Mesenchymal stem cell (in vitro differentiated cells and primary cell): ENCODE results near the gene POLN.

Experiments used
- DNase-seq: peaks from one replicate; pipeline ENCODE4 v3.0.0-alpha.2; 2013
- H2AFZ ChIP-seq: one replicate; pipeline ENCODE4 v1.6.1; 2013; ENCODE audit warnings: low read depth, mild to moderate bottlenecking, control low read depth, inconsistent platforms, low read length, moderate library complexity
- H2AK5ac ChIP-seq: 2 replicates; pipeline ENCODE4 v1.6.1; 2013; ENCODE audit warnings: low read length, moderate library complexity, mild to moderate bottlenecking, inconsistent platforms; ENCODE audit not compliant: severe bottlenecking
- H2BK120ac ChIP-seq: one replicate; pipeline ENCODE4 v1.6.1; 2013; ENCODE audit warnings: low read depth, mild to moderate bottlenecking, inconsistent platforms, low read length, moderate library complexity
- H2BK12ac ChIP-seq, 2 experiments: one replicate each; pipeline ENCODE4 v1.6.1; 2013; ENCODE audit warnings: inconsistent platforms in 2 of 2, low read length in 2 of 2, mild to moderate bottlenecking in 2 of 2, moderate library complexity in 2 of 2, control low read depth in 1 of 2
- H2BK15ac ChIP-seq: one replicate; pipeline ENCODE4 v1.6.1; 2013; ENCODE audit warnings: mild to moderate bottlenecking, low read depth, inconsistent platforms; ENCODE audit not compliant: poor library complexity, severe bottlenecking
- H2BK5ac ChIP-seq: 2 replicates; pipeline ENCODE4 v1.6.1; 2013; ENCODE audit warnings: low read depth, mild to moderate bottlenecking, low read length, control low read depth, inconsistent platforms; ENCODE audit not compliant: poor library complexity, severe bottlenecking
- H3K14ac ChIP-seq, 2 experiments: one replicate each; pipeline ENCODE4 v1.6.1; 2013; ENCODE audit warnings: inconsistent platforms in 2 of 2, low read length in 2 of 2, control low read depth in 1 of 2, mild to moderate bottlenecking in 1 of 2, moderate library complexity in 1 of 2
- H3K18ac ChIP-seq, 2 experiments: one replicate each; pipeline ENCODE4 v1.6.1; 2013; ENCODE audit warnings: inconsistent platforms in 2 of 2, low read length in 2 of 2, control low read depth in 1 of 2, low read depth in 1 of 2, mild to moderate bottlenecking in 1 of 2
- H3K23ac ChIP-seq, 2 experiments: one replicate each; pipeline ENCODE4 v1.6.1; 2013; ENCODE audit warnings: inconsistent platforms in 2 of 2, low read length in 2 of 2, mild to moderate bottlenecking in 2 of 2, moderate library complexity in 2 of 2, control low read depth in 1 of 2
- H3K27ac ChIP-seq: 2 replicates; pipeline ENCODE4 v1.5.1; 2013; ENCODE audit warnings: mild to moderate bottlenecking, moderate library complexity, low read length, control low read depth, inconsistent platforms; ENCODE audit not compliant: poor library complexity, severe bottlenecking
- H3K27me3 ChIP-seq, 2 experiments: 2 replicates each; pipeline versions ENCODE4 v1.6.1 to v1.7.0; 2013; ENCODE audit warnings: low read length in 2 of 2, mild to moderate bottlenecking in 2 of 2, moderate library complexity in 2 of 2, control low read depth in 1 of 2, inconsistent platforms in 1 of 2; ENCODE audit not compliant: control insufficient read depth in 1 of 2, insufficient read depth in 1 of 2
- H3K36me3 ChIP-seq, 2 experiments: 2 replicates each; pipeline versions ENCODE4 v1.6.1 to v1.7.0; 2013; ENCODE audit warnings: low read length in 2 of 2, control low read depth in 1 of 2, inconsistent platforms in 1 of 2, low read depth in 1 of 2, mild to moderate bottlenecking in 1 of 2; ENCODE audit not compliant: insufficient read depth in 2 of 2, control insufficient read depth in 1 of 2
- H3K4ac ChIP-seq, 2 experiments: one replicate each; pipeline ENCODE4 v1.6.1; 2013; ENCODE audit warnings: inconsistent platforms in 2 of 2, low read length in 2 of 2, mild to moderate bottlenecking in 2 of 2, moderate library complexity in 2 of 2, control low read depth in 1 of 2, low read depth in 1 of 2
- H3K4me1 ChIP-seq: 2 replicates; pipeline ENCODE4 v1.6.1; 2013; ENCODE audit warnings: low read depth, low read length, control low read depth; ENCODE audit not compliant: control insufficient read depth, insufficient read depth
- H3K4me2 ChIP-seq: 2 replicates; pipeline ENCODE4 v1.6.1; 2013; ENCODE audit warnings: low read length, mild to moderate bottlenecking, inconsistent platforms; ENCODE audit not compliant: poor library complexity, severe bottlenecking
- H3K4me3 ChIP-seq, 2 experiments: 2 replicates each; pipeline versions ENCODE4 v1.5.1 to v1.7.0; 2013; ENCODE audit warnings: low read length in 2 of 2, mild to moderate bottlenecking in 2 of 2, control low read depth in 1 of 2, low read depth in 1 of 2; ENCODE audit not compliant: insufficient read depth in 1 of 2
- H3K79me1 ChIP-seq: replicated peaks from 2 replicates; pipeline ENCODE4 v1.6.1; 2013; ENCODE audit warnings: mild to moderate bottlenecking, control low read depth, low read length, inconsistent platforms; ENCODE audit not compliant: poor library complexity, severe bottlenecking
- H3K9ac ChIP-seq: 2 replicates; pipeline ENCODE4 v1.7.0; 2013; ENCODE audit warnings: mild to moderate bottlenecking, low read length, moderate library complexity
- H3K9me3 ChIP-seq: 2 replicates; pipeline ENCODE4 v1.7.0; 2013; ENCODE audit warnings: mild to moderate bottlenecking, low read length; ENCODE audit not compliant: control insufficient read depth
- H4K8ac ChIP-seq: one replicate; pipeline ENCODE4 v1.6.1; 2013; ENCODE audit warnings: inconsistent platforms, mild to moderate bottlenecking, low read length, moderate library complexity
- H4K91ac ChIP-seq: one replicate; pipeline ENCODE4 v1.6.1; 2013; ENCODE audit warnings: mild to moderate bottlenecking, low read length, inconsistent platforms
- WGBS: methylation state at CpG from one replicate; pipeline ENCODE4 v1.1.7; 2013; ENCODE audit warnings: mixed read lengths; 5-methylcytosine and 5-hydroxymethylcytosine counted together

The POLN gene

DNA sequence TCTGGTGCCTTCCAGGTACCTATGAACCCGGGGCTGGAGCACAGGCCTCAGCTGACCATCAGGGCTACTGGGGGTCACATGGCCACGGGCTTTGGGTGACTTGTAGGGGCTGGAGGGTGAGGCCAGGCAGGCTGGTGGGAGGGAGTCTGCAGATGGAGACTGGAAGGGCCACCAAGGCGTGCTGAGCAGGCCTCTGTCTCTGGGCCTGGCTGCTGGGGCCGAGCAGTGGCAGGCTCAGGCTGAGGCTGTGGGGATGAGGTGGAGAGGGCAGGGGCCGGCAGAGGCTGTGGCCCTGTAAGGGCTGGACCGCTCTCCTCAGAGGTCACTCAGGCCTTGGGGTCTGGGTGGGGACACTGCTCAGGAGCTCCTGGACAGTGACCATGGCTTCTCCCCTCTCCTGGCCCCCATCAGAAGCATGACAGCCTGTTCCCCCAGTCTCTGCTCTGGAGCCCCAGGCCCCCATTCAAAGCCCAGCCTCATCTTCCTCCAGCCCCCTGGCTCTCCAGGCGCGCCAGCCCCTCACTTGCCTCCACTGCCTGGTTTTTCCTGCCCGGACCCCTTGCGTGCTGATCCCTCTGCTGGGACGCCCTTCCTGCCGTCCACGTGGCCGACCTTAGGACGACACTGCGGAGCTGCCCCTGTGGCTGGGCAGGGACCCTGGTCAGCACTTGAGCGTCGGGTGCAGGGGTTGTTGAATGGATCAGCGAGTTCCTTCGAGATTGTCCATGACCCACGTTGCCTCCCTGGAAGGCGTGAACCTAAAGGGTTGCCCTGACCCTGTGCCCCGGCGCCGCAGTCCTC is 193.9 kb downstream of the POLN start:
- no peak overlapping the region for H2BK15ac ChIP-seq
- no peak overlapping the region for H3K9ac ChIP-seq
- no peak overlapping the region for H3K4me2 ChIP-seq
- no peak for DNase-seq
- H3K27ac ChIP-seq = no peak overlapping the region
- no peak overlapping the region for H2BK120ac ChIP-seq
- H3K4ac ChIP-seq = no peak overlapping the region
- peaks cover 18 to 53% of the 10 kb centered on the region in 2 experiments for H3K27me3 ChIP-seq
- no peak overlapping the region for H3K23ac ChIP-seq
- H3K9me3 ChIP-seq = peaks cover 6% of the 10 kb centered on the region
- H3K14ac ChIP-seq = no peak overlapping the region
- H4K8ac ChIP-seq = no peak overlapping the region
- H3K36me3 ChIP-seq = peaks cover 0 to 14% of the 10 kb centered on the region in 2 experiments
- H3K4me1 ChIP-seq = peaks cover 16% of the 10 kb centered on the region
- no peak overlapping the region for H2AFZ ChIP-seq
- H4K91ac ChIP-seq = no peak overlapping the region
- H2BK5ac ChIP-seq = no peak overlapping the region
- H3K79me1 ChIP-seq = peaks cover 6% of the 10 kb centered on the region
- no peak overlapping the region for H3K4me3 ChIP-seq
- WGBS = 89% methylated on average over 24 of the region's 25 CpGs
- H2AK5ac ChIP-seq = no peak overlapping the region
- no peak overlapping the region for H3K18ac ChIP-seq
- no peak overlapping the region for H2BK12ac ChIP-seq

DNA sequence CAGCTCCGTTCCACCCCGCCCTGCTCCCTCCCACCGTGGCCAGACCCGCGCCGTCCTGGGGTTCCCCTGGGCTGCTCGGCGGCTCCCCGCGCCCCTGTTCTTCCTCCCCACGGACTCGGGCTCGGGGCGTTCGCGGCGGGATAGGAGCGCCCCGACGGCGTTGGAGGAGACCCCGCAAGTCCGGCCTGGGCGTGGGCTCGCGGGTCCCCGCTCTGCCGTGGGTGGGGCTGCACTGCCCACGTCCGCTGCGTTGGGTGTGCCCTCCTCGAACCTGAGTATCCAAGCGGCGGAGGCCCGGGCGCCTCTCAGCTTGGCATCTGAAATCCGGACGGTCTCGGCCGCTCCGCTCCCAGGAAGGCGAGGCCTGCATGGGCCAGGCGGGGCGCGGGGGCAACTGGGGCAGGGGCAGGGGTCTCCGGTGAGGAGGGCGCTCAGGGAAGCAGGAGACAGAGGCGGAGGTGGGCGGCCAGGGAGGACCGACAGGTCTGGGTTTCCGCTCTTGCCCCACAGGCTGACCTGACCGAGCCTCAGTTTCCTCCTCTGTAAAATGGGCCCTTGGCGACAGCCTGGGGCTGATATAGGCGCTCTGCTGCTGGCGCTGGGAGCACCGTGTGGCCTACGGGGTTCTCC is 194.8 kb downstream of the POLN start:
- Histone ChIP-seq H3K79me1 (peaks cover 8% of the 10 kb centered on the region), H3K4me2 (no peak overlapping the region), H3K4ac (no peak overlapping the region), H3K27ac (no peak overlapping the region), H3K4me3 (no peak overlapping the region), H2AK5ac (no peak overlapping the region), H2BK5ac (no peak overlapping the region), H3K14ac (no peak overlapping the region), H3K4me1 (peaks cover 22% of the 10 kb centered on the region), H3K9me3 (peaks cover 6% of the 10 kb centered on the region), H3K18ac (no peak overlapping the region), H2BK12ac (no peak overlapping the region), H3K27me3 (peaks cover 16 to 45% of the 10 kb centered on the region in 2 experiments), H3K9ac (no peak overlapping the region), H4K91ac (no peak overlapping the region), H3K36me3 (peaks cover 0 to 14% of the 10 kb centered on the region in 2 experiments), H3K23ac (no peak overlapping the region), H2BK120ac (no peak overlapping the region), H4K8ac (no peak overlapping the region), H2BK15ac (no peak overlapping the region), H2AFZ (no peak overlapping the region)
- no peak for DNase-seq
- 66% methylated on average over 56 of the region's 57 CpGs for whole genome bisulfite sequencing

DNA sequence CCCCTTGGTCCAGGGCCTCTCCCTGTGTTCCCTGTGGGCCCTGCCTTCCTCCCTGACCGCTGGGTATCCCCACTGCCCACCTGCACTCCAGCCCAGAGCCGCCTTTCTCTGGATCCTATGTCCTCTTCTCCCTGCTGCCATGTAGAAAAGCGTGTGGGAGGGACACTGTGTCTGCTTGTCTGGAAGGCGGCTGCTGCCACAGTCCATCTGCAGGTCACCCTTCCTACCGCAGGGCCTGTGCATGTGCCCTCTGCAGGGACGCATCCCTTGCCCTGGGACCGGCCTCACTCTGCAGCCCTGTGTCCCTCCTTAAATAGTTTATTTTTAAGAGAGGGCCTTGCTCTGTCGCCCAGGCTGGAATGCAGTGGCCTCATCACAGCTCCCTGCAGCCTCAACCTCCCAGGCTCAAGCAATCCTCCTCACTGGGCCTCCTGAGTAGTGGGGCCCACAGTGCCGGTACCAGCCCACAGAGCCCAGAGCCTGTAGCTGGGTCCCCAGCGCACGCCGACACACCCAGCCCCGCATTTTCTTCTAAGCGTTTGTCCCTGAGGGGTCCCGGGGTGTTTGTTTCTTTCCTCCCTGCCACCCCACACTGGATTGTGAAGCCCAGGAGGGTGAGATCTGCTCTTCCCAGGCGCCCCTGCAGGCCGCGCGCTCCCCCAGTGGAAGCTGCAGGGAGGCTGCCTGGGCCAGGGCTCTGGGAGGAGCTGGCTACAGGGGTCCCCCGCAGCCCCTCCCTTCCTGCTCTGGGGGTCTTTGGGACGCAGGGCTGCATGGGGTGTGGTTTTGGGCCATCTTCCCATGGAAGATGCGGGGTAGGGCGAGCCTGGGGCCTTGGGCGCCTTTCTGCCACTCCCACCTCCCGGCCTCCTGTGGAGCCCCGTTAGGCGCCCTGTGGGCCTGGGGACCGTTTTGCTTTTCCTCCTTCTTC is 195.6 kb downstream of the POLN start:
- no peak overlapping the region for H3K4me2 ChIP-seq
- DNase-seq = no peak
- no peak overlapping the region for H3K18ac ChIP-seq
- no peak overlapping the region for H3K23ac ChIP-seq
- H2BK5ac ChIP-seq = no peak overlapping the region
- no peak overlapping the region for H2AFZ ChIP-seq
- no peak overlapping the region for H2BK15ac ChIP-seq
- no peak overlapping the region for H2BK120ac ChIP-seq
- peaks cover 0 to 14% of the 10 kb centered on the region in 2 experiments for H3K36me3 ChIP-seq
- 84% methylated on average over 25 of the region's 28 CpGs for WGBS
- peaks cover 6% of the 10 kb centered on the region for H3K9me3 ChIP-seq
- no peak overlapping the region for H3K4ac ChIP-seq
- no peak overlapping the region for H4K91ac ChIP-seq
- H3K79me1 ChIP-seq = peaks cover 8% of the 10 kb centered on the region
- no peak overlapping the region for H2AK5ac ChIP-seq
- H4K8ac ChIP-seq = no peak overlapping the region
- H3K4me3 ChIP-seq = no peak overlapping the region
- H2BK12ac ChIP-seq = no peak overlapping the region
- peaks cover 28% of the 10 kb centered on the region for H3K4me1 ChIP-seq
- H3K27ac ChIP-seq = no peak overlapping the region
- peaks cover 16 to 43% of the 10 kb centered on the region in 2 experiments for H3K27me3 ChIP-seq
- no peak overlapping the region for H3K9ac ChIP-seq
- no peak overlapping the region for H3K14ac ChIP-seq
